ENCODE results near the gene GOLGA8J. TPM values are rescaled to one million over a fixed set of nuclear protein-coding genes. Genes with fewer than 3 reads are reported as not detected.
A peak's percentile ranks its signal among the peaks of the same experiment; 100 is the strongest.
"Not testable (repeated sequence)": the region's sequence is repeated elsewhere in the genome, so short reads cannot be mapped to it uniquely, and the experiment has no call there.

Gene GOLGA8J, protein sequence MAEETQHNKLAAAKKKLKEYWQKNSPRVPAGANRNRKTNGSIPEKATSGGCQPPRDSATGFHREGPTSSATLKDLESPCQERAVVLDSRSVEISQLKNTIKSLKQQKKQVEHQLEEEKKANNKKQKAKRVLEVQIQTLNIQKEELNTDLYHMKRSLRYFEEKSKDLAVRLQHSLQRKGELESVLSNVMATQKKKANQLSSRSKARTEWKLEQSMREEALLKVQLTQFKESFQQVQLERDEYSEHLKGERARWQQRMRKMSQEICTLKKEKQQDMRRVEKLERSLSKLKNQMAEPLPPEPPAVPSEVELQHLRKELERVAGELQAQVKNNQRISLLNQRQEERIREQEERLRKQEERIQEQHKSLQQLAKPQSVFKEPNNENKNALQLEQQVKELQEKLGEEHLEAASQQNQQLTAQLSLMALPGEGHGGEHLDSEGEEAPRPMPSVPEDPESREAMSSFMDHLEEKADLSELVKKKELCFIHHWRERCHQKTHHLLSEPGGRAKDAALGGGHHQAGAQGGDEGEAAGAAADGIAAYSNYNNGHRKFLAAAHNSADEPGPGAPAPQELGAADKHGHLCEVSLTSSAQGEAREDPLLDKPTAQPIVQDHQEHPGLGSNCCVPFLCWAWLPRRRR
- total RNA-seq = not detected in 3 replicates
- long read RNA-seq = 0 reads

DNA sequence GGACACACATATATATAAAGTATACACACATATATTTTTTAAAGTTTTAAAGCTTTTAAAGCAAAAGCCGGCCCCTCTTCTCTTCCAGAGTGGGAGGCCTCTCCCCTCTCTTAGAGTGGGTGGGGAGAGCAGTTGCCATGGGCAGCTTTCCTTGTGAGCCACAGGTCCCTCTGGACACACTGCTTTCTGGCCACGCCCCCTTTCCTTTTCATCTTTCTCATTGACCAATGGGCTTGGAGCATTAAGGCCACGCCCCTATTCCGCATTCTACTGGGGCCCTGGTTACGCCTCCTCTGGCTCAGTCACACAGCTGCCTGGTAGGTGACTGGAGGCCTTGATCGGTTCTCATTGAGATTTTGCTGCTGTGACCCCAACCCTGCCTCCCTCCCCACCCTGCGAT, at the start of gene GOLGA8J:
Gene GOLGA8J (plus strand): TSS at position 301 of the 400 bp plus-strand sequence. CDS start 98 bp downstream, at position 399.
- peaks cover 12% of the 10 kb centered on the region for H3K4me1 Mint-ChIP-seq (ENCODE audit: low read depth)
- not testable (repeated sequence) for H3K4me3 Mint-ChIP-seq (ENCODE audit: unreplicated experiment); H3K9me3 Mint-ChIP-seq (ENCODE audit: low read depth); H3K27me3 Mint-ChIP-seq (ENCODE audit: low read depth); DNase-seq (ENCODE audit: low spot score); H3K27ac Mint-ChIP-seq (ENCODE audit: unreplicated experiment); H3K36me3 Mint-ChIP-seq (ENCODE audit: low read depth)

DNA sequence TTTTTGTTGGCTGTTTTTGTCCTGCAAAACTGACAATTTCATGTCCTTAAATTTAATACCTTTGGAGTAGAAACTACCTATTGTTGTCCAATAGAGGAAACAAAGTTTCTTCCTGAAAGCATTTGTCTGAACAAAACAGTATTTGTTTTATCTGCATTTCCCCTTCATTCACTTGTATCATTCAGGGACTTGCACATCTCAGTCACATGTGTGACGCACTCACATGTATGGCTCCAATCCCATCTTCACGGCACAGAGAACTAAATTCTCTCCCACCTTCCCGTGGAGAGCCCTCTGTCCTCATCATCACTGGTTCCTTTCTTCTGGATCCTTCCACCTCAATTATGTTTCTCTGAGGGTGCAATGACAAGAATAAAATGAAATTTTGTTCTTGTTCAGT, 49.5 kb upstream of the GOLGA8J start:
- peaks cover 2% of the 10 kb centered on the region for H3K36me3 Mint-ChIP-seq (ENCODE audit: low read depth)
- H3K27ac Mint-ChIP-seq (ENCODE audit: unreplicated experiment) = no peak overlapping the region
- DNase-seq (ENCODE audit: low spot score) = no peak
- no peak overlapping the region for H3K4me3 Mint-ChIP-seq (ENCODE audit: unreplicated experiment)
- TF ChIP-seq, protein P1, sequence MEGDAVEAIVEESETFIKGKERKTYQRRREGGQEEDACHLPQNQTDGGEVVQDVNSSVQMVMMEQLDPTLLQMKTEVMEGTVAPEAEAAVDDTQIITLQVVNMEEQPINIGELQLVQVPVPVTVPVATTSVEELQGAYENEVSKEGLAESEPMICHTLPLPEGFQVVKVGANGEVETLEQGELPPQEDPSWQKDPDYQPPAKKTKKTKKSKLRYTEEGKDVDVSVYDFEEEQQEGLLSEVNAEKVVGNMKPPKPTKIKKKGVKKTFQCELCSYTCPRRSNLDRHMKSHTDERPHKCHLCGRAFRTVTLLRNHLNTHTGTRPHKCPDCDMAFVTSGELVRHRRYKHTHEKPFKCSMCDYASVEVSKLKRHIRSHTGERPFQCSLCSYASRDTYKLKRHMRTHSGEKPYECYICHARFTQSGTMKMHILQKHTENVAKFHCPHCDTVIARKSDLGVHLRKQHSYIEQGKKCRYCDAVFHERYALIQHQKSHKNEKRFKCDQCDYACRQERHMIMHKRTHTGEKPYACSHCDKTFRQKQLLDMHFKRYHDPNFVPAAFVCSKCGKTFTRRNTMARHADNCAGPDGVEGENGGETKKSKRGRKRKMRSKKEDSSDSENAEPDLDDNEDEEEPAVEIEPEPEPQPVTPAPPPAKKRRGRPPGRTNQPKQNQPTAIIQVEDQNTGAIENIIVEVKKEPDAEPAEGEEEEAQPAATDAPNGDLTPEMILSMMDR (IDR thresholded peaks at IDR 0.05) = no peak
- H3K4me1 Mint-ChIP-seq (ENCODE audit: low read depth) = no peaks in the 10 kb centered on the region
- peaks cover 16% of the 10 kb centered on the region for H3K27me3 Mint-ChIP-seq (ENCODE audit: low read depth)
- H3K9me3 Mint-ChIP-seq (ENCODE audit: low read depth) = peaks cover 15% of the 10 kb centered on the region

DNA sequence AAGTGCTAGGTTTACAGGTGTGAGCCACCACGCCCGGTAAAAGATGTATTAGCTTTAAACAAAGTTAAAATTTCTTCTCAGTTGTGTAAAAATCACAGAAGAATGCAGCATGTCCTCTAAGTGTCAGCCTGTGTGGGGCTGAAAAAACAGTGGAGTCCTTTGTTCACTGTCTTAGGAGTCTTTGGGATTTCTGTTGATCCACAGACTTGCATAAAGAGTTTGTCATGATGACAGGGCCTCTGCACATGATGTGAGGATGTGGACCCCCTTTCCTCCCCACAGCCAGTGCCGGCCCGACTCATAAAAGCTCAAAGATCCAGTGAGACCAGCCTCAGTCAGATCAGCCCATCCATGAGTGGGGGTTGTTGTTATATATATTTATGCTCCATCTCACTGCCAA, 49.0 kb upstream of the GOLGA8J start:
- no peak overlapping the region for H3K27ac Mint-ChIP-seq (ENCODE audit: unreplicated experiment)
- TF ChIP-seq, protein P1 (IDR thresholded peaks at IDR 0.05) = no peak
- peaks cover 16% of the 10 kb centered on the region for H3K27me3 Mint-ChIP-seq (ENCODE audit: low read depth)
- H3K4me1 Mint-ChIP-seq (ENCODE audit: low read depth) = peaks cover 1% of the 10 kb centered on the region
- no peak overlapping the region for H3K4me3 Mint-ChIP-seq (ENCODE audit: unreplicated experiment)
- peaks cover 20% of the 10 kb centered on the region for H3K9me3 Mint-ChIP-seq (ENCODE audit: low read depth)
- peaks cover 2% of the 10 kb centered on the region for H3K36me3 Mint-ChIP-seq (ENCODE audit: low read depth)
- DNase-seq (ENCODE audit: low spot score) = no peak

DNA sequence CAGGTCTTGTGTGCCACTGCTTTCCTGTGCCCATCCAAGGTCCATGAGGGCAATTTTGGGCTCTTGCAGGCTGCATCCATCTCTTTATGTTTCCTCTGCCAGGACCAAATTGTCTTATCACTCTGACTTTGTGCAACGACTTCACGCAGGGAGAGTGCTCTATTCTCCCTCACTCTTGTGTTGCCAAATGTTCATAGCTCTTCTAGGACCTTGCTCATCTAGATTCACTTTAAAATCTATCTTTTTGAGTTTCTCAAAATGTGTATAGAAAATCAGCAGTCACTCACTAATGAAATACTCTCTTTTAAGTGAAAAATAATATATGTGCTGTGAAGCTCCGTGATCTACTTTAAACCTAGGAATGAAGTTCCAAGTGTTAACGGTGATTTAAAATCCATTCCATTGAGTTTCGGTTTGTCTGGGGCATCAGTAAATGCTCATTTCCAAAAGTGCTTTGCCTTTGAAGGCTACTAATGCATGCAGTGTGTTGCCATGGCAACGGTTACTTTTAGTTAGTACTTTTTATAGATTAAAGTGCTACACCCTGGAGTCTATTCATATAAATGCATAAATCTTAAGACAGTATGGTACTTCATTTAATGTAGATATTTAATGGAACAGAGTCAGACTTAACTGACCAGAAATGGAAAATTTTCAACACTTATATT, 46.6 kb upstream of the GOLGA8J start:
- DNase-seq (ENCODE audit: low spot score) = no peak
- peaks cover 12% of the 10 kb centered on the region for H3K9me3 Mint-ChIP-seq (ENCODE audit: low read depth)
- peaks cover 16% of the 10 kb centered on the region for H3K27me3 Mint-ChIP-seq (ENCODE audit: low read depth)
- no peak overlapping the region for H3K27ac Mint-ChIP-seq (ENCODE audit: unreplicated experiment)
- H3K36me3 Mint-ChIP-seq (ENCODE audit: low read depth) = no peaks in the 10 kb centered on the region
- TF ChIP-seq, protein P1 (IDR thresholded peaks at IDR 0.05) = no peak
- no peak overlapping the region for H3K4me3 Mint-ChIP-seq (ENCODE audit: unreplicated experiment)
- peaks cover 10% of the 10 kb centered on the region for H3K4me1 Mint-ChIP-seq (ENCODE audit: low read depth)

DNA sequence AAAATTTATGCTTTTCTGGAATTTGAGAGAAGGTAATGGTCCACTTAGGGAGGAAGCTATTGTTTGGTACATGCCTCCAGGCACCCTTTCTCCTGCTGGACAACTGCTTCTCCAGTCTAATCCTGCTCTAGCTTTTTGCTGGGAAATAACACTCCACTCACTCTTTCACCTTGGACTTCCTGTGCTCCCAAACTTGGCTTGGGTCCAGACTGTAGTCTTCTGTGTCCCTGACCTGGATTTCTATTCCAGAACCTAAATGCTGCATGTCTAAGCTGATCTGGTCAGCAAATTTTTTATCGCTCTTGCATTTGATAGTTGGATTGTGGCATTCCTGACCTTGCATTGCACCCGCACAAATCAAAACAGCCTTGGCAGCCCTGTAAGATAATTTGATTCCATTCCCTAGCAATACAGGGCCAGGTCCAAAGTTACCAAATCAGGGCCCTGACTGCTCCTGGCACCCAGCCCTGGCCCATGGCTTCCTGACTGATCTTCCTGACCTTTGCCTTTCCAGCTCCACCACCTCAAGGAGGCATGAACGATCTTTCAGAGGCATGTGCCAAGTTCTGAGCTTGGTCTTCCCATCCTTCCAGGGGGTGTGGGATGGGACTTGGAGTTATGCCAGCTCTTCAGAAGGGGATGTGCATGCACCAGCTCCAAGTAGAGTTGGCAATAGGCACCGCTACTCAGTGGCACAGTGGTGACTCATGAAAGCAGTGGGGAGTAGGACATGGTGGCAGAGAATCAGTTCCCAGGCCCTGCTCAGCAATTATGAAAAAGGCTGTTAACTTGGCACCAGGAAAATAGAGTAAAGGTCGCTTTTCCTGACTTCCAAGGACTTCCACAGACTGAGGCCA, 43.9 kb upstream of the GOLGA8J start:
- H3K4me1 Mint-ChIP-seq (ENCODE audit: low read depth) = peaks cover 20% of the 10 kb centered on the region
- H3K27me3 Mint-ChIP-seq (ENCODE audit: low read depth) = peaks cover 16% of the 10 kb centered on the region
- no peak overlapping the region for H3K4me3 Mint-ChIP-seq (ENCODE audit: unreplicated experiment)
- TF ChIP-seq, protein P1 (IDR thresholded peaks at IDR 0.05) = no peak
- H3K27ac Mint-ChIP-seq (ENCODE audit: unreplicated experiment) = peak overlapping the region; percentile 65
- DNase-seq (ENCODE audit: low spot score) = no peak
- peaks cover 12% of the 10 kb centered on the region for H3K9me3 Mint-ChIP-seq (ENCODE audit: low read depth)
- H3K36me3 Mint-ChIP-seq (ENCODE audit: low read depth) = no peaks in the 10 kb centered on the region

All from chondrocyte (in vitro differentiated cells).